NCI-H526 treated with DMSO at 0.1 percent for 48 hours (cell line): Measurements from ENCODE around the gene EMX2.

Experiments
- DNase-seq: peaks from one replicate; lab custom pipeline; 2025; lab: John Stamatoyannopoulos, UW

EMX2 gene

DNA sequence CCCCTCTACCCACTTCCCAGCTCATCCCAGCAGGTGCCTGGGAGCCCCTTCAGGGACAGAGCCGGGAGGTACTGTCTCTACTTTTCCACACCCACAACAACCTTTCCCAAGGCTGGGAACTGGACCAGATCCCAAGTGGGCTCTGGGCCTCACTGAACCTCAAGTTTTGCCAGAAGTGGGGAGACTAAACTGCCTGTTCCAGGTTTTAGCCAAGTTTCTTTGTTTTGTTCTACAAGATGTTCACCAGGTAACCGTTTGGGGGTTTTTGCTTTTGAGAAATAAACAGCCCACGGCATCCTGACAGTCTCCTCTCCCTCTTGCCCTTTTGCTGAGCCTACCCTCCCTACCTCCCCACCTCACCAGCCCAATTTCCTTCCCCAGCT lies 10.6 kb upstream of the EMX2 start:
- no peak for DNase-seq

DNA sequence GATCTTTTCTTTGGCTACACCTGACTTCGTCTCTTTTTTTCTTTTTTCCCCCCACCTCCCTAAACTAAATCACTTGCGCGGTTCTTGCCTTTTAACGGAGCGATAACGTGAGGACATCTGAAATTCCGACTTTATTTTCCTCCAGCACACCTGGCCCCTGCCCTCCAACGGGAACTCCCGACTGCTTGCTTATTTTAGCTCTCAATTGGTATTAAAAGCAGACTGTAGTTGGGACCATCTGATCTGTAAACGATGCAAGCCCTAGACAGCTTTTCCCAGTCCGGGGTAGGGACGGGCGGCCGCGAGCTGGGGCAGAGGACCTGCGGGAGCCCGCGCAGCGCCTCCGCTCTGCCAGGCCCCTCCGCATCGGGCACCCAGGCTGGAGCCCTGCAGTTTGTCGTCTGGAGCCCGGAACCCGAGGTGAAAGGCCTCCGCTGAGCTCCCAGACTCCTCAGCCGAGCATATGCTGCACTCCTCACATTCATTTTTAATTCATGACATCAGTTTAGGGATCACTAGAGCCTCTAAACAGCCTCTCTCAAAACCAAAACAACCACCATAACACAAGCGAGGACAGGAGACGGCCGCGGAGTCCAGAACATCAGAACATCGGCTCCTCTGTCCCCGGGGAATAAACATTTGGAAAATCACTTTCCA lies 10.0 kb upstream of the EMX2 start:
- DNase-seq: no peak

DNA sequence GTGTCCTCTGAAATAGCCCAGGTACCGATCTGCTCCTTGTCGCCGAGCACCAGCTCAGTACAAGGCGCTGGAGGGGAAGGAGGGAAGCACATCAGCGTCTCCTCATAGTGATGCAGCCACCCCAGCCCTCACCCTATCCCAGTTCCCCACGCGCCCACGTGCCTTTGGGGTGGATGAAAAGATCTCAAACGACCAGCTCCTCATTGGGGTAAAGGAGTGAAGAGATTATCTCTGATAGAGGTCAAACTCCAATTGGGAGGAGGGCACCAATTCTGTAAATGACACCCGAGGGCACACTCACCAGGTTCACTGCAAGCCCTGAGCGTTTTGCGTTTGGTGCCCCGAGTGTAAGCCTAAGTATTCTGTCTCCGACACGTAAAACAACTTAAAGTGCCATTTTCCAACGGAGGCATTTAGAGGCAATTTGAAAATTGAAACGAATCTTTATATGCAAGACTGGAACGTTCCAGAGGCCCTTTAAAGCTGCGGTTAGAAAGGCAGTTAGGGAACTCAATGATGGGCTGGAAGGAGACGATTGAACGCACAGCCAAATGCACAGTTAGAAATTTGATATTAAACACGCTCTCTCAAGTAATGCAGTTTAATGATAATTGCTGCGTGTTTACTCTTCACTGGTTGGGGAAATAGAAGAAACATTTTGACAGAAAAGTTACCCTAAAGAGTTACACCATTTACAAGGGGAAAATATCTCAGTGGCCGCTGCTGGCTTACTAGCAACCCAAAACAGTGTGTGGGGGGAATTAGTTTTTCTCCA lies 8.9 kb upstream of the EMX2 start:
- DNase-seq: no peak

DNA sequence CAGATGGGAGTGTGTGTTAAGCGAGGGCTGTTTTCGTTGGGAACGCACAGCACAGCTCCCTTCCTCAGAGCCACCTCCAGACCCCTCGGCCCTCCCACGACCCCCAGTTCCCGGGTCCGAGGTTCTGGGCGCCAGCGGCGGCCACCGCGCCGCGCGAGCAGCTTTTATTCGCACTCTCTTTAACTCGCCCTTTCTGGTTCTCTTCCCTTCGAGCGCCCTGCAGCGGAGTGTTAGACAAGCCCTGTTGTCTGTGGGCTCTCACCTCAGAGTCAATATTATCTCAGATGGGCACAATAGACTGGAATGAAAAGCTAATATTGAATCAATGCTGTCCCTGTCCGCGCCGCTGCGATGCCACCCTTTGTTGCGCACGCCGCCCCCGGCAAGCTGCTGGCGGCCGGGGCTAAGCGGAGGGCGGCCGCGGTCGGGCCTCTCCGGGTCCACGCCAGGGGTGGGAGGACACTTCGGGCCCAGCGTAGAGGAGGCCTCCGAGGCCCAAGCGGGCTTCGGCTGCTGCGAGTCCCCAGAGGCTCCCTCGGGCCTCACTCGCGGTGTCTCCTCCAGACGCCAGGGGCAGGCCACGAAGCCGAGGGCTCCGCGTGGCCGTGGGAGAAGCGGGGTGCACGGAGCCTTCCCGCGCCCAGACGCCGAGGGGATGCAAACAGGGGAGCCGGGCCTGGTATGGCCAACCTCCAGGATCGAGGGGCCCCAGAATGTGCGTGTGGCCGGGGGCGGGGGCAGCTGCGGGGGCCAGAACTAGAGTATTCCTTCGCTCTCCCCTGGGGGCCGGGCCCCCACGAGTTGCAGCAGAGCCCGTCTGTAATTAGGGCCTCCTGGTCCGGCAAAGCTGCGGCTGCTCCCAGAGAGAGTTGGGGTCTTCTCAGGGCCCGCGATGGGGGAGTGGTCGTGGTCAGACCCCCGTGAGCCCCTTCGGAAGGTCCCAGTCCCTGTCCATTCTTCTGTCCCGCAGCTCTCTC lies 7.9 kb upstream of the EMX2 start:
- no peak for DNase-seq

DNA sequence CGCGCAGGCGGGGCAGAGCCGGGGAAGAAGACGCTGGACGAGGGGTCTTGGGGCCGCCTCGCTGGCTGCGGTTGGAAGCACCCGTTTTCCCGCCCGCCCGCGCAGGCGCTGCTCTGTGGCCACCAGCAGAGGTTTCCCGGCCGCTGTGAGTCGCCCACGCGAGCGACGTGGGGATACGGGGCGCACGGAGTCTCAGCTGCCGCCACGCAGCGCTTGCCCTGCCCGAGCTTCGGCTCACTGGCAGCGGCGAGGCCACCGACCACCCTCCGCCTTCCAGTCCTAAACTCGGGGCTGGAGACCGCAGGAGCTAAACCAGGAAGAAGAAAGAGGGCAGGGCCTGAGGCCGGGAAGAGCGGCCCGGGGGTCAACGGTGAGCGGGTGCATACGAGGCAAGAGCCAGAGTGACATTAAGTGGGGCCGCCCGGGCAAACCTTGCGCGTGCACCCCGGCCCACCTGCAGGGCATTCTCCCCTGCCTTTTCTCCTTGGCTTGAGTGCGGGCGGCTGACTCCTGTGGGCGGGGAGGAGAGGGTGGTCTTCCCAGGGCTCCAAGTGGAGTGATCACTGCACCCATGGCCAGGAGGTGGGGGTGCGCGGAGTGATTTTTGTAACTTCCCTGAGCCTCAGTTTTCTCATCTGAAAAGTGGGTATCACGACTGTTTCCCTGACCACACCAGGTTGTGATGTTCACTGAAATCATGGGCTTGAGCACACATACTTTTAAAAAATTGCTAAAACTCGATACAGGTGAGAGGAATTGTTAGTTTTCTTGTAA lies 7.1 kb upstream of the EMX2 start:
- DNase-seq: no peak

DNA sequence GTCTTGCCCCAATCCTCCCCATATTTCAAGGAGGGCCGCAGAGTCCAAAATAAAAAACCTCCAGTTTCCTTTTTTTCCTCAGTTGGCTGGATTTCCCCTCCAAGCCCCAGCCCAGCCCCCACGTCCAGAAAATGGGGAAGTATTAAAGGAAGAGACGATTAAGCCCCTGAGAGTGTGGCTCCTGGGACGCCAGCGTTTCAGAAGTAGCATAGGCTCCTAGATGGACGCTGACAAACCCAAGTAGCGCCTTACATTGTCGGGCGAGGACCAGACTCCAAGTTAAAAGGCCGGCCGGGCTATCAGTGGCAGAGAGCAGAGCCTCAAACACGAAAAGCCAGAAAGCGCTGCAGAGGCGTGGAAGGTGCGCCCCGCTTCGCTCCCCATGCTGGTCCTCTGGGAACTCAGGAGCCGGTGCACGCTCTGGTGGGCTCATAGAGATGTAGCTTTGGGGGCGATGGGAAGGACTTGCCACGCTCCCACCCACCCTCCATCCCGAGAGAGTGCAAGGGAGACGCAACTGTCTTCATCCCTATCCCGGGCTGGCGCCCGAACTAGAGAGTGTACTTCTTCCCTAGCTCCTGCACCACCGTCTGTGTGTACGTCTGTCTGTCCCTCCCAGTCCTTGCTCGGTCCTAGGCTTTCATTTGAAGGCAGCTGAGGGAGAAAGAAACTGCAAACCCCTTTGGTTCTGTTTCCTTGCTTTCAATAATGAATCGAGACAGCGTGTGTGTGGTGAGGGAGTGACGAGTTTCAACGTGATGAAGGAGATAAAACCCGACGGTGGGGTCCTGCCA lies 6.3 kb upstream of the EMX2 start:
- DNase-seq: no peak

DNA sequence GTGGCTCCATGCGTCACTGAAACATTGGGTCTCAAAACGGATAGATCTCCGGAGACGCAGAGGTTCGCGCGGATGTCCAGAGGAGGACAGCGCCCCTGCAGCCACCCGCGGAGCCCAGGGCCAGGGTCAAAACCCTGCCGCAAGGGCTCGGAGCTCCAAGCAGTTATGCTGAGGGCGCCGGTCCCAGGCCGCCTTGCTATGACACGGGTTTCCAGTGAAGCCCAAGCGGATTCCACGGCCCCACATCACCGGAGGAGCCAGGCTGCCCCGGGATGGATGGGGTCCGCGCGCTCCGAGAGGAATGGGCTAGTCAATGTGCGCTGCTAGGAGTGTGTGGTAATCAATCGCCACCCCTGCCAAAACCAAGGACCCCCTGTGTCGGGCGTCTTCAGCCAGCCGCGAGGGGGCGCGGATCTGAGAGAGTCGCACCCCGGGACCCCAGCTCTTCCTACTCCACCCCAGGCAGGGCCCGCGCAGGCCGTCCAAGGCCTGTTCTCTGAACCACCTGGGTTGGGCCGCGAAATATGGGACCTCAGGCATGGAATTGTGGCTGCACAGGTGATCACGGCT lies 5.6 kb upstream of the EMX2 start:
- DNase-seq: no peak

DNA sequence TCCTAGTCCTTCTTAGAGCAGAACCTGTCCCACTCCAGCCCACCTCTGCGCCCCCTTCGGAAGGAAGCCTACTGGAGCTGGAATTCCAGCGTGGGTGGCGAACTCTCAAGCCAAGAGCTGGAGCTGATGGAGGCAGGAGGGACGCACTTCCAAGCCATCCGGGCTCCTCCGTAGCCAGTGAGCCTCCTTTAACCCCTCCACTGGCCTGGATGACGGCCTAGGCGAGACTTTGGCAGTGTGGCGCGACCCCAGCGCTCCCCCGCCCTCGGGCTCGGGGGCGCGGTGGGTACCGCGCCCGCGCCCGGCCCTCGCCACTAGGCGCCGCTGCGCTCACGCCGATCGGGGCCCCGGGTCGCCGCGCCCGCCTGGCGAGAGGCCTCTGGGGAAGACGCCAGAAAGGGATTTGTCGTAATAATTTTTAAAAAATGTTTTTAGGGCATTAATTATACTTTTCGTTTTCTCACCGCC lies 5.1 kb upstream of the EMX2 start:
- DNase-seq: no peak

DNA sequence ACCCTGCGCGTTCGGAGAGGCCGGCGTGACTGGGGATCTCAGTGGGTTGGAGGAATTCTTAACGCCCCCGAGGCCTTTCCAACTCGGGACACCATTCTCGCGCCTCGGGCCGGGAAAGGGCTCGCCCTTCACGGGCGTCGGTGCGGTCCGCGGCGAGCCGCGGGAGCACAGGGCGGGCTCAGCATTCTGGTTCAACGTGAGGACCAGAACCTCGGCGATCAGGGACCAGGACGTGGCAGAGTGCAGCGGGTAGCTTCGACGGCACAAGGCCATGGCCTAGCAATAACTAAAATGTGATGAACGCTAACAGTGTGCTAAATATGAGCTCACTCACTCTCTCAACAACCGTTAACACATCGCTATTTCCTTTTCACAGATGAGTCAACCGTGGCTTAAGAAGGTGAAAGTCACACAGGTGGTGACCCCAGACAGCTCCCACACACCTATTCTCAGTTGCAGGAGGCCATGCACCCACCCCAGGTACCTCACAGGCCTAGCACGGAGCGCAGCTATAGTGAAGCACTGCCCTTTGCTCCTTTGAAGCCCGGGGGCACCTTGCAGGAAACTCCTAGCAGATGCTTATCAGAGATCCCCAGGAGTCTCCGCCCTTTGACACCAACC lies 4.5 kb upstream of the EMX2 start:
- DNase-seq: no peak

DNA sequence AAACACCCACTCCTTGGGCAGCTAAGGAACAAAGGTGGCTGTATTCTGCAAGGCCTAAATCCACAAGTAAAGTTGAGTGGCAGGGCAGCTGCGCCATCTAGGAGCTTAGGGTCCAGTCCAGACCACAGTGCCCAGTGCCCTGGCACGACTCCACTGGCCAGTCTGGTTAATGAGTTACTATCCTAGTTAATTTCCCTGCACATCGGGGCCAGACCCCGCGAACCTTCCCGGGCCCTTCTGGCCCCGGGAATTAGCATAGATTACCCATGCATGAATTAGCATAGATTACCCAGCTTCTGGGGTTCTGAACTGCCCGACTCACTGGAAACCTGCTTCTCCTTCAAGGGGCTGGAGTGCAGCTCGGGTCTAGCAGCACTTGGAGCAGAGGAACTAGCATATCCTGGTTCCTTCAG lies 3.2 kb upstream of the EMX2 start:
- DNase-seq: no peak

DNA sequence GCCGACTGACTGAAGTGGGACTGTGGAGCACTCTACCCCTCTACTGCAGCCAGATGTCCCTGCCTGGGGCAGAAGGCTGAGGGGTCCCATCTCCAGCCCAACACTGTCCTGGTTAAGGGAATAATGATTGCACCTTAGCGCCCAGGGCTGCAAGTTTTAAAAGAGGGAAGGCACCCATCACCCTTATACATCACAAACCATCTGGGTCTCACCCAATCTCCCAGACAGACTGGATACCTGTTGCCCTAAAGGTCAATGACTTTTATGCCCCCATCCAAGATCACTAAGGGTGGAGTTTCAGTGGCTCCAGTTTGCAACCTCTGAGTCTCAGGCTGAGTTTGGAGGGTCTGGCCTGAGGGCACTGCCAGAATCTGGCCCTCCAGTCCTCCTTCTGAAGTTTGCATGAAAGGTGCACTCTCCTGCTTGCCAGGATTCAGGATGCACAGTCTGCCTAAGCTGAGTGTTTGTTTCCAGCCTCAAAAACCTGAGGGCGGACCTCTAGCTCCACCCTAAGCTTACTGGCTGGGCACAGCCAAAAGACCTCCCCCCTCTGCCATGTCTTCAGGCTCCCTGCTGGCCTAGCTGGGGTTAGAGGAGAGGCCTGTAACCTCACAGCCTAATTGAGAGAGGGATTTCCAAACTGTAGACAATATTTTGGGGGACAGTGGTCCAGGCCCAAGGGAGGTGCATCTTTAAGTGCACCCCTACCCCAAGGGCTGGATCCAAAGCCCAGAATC lies 2.5 kb upstream of the EMX2 start:
- no peak for DNase-seq

DNA sequence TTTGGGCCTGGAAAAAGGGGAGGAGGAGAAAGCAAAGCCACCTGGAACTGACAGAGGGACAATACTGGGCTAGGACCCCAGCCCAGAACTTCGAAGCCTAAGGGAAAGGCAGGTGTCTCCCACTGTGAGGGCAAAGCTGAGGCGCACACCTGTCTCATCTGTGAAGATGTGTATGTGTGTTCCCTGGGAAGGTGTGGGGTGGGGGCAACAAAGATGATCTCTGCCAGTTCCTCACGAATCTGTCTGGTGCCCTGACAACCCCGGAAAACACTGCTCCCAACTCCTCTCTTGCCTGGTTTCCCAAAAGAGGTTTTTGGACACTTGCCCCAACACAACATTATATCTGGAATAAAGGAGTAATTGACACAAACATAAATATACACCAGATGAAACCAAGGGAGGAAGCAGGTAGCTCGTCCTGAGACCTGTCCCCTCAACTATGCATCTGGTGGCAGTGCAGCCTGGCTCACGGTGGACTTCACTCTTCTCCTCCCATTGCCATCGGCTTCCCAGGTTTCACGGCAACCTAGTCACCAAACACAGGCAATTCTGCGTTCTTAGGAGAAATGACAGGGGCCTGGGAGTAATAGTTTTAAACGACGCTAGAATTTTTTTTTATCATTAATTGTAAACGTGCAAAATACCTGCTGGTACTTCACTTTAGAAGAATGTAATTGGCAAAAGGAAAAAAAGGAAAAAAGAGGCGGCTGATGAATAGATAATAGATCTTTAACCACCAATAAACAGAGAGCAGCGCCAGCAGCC lies 1.7 kb upstream of the EMX2 start:
- DNase-seq: no peak

DNA sequence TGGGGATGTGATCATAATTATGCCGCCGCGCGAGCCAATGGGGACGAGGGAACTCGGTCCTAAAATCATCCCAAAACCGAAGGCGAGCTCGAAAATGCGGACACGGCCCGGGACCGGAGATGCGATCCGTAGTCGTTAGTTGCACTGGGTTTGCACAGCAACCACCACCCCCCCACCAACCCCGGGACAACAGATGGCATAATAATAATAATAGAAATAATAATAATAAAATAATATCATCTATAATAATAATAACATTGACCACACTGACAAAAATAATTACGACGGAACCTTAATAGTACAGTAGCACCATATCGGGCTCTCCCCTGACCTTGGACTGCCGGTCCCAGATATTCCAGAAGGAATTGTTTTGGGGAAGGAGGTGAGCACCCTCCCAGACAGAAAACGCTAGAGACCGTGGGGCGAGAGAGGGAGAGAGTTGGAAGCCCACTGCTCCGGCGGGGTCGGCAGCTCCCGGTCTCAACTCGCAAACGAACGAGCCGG lies 1.1 kb upstream of the EMX2 start:
- no peak for DNase-seq

DNA sequence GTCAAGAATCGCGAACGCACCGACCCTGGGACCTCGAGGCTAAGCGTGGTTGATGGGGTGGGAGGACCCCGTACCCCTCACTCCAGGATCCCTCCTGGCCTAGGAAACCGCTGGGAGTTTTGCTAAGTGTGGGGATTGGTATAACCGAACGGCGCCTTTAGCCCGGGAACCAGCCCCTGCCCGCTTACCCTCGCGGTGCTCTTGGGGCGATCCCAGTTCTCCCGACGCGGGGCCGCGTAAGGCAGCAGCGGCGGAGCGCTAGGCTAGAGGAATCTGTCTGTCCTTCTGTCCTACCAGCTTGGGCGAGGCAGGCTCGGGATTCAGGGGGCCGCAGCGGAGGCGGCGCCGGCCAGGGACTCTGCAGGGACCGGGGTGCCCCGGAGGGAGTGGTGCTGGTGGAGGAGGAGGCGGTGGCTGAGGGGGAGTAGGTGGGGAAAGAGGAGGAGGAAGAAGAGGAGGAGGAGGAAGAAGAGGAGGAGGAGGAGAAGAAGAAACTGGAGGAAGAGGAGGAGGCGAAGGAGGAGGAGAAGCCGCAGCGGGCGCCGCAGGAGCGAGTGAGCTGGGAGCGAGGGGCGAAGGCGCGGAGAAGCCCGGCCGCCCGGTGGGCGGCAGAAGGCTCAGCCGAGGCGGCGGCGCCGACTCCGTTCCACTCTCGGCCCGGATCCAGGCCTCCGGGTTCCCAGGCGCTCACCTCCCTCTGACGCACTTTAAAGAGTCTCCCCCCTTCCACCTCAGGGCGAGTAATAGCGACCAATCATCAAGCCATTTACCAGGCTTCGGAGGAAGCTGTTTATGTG lies 439 bp upstream of the EMX2 start:
- peak; percentile 48 for DNase-seq

DNA sequence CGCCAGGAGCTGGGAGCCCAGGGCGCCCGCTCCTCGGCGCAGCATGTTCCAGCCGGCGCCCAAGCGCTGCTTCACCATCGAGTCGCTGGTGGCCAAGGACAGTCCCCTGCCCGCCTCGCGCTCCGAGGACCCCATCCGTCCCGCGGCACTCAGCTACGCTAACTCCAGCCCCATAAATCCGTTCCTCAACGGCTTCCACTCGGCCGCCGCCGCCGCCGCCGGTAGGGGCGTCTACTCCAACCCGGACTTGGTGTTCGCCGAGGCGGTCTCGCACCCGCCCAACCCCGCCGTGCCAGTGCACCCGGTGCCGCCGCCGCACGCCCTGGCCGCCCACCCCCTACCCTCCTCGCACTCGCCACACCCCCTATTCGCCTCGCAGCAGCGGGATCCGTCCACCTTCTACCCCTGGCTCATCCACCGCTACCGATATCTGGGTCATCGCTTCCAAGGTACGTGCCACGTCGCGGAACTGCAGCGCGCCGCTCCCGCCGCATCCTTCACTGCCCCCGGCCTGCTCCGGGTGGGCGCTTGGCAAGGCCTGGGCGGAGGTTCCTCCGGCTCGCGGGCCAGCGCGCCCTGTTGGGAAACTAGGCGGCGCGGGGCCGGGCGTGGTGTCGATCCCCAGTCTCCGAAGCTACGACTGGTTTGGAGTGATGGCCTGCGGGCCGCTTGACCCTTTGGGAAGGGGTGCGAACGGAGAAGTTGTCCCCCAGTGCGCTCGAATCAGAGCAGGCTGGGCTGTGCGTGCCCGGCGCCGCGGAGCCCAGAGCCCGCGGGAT lies 868 bp downstream of the EMX2 start:
- DNase-seq: peak; percentile 39

DNA sequence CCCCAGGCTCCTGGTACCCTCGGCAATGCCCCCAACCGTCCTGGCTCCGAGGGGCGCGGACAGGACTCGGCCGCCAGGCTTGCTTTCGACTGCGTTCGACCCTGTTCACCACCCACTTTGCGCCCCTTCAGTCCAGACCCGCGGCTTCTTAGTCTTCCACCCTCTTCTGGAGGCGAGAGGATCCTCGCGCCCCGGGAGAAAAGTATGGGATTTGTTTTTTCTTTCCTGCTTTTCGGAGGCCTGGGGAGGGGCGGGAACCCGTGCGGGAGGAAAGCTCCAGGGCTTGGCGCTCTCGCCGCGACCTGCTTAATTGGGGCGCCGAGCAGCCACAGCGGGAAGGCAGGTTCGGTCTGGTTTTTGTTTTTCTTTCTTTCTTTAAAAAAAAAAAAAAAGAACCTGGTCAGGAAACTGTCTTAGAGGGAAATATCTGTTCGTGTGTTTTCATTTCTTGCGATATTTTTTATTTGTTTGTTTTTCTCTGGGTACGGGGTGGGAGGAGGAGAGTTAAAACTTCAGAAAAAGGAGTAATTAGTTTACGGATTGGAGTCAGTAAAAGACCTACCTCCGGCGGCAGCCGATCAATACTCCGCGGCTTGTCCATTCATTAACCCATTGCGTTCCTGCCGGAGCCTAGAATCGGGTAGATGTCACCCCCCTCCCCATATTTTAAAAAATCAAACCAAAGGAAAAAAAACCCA lies 1.6 kb downstream of the EMX2 start:
- no peak for DNase-seq
